ENCODE data around the gene BHLHA9. TPM values are rescaled to one million over a fixed set of nuclear protein-coding genes. Genes with fewer than 3 reads are reported as not detected.
A peak's percentile ranks its signal among the peaks of the same experiment; 100 is the strongest.

Gene BHLHA9
- total and polyA plus RNA-seq, 2 donors (not counting 3 experiments of a cell fraction or from before 2014, with no cell fraction given) = not detected

- Histone ChIP-seq H3K27ac (ENCODE audit: insufficient read depth, low read depth, low read length) (no peak overlapping the region), H3K27me3 (ENCODE audit: control insufficient read depth in 2 of 2, insufficient read depth in 2 of 2, low read length in 2 of 2) (peaks cover 11 to 16% of the 10 kb centered on the region in 2 experiments), H4K20me1 (replicated peaks; ENCODE audit: control insufficient read depth, extremely low read depth, insufficient read depth, low read length) (no peaks in the 10 kb centered on the region), H2AFZ (ENCODE audit: low read depth, low read length) (no peak overlapping the region), H3K4me2 (ENCODE audit: insufficient read depth, low read length) (no peak overlapping the region), H3K36me3 (ENCODE audit: control insufficient read depth in 2 of 2, extremely low read depth in 1 of 2, insufficient read depth in 2 of 2, low read length in 2 of 2) (no peaks in the 10 kb centered on the region), H3K4me1 (ENCODE audit: control insufficient read depth, extremely low read depth, insufficient read depth, low read length) (peaks cover 6% of the 10 kb centered on the region), H3K79me2 (ENCODE audit: control insufficient read depth, insufficient read depth, low read length) (no peaks in the 10 kb centered on the region), H3K9me1 (replicated peaks; ENCODE audit: control insufficient read depth, extremely low read depth, insufficient read depth, low read length) (no peaks in the 10 kb centered on the region), H3K9me3 (replicated peaks; ENCODE audit: control insufficient read depth, insufficient read depth, low read length) (no peaks in the 10 kb centered on the region), H3K9ac (replicated peaks; ENCODE audit: extremely low read depth, insufficient read depth, low read length) (no peak overlapping the region), H3K4me3 (replicated peaks in 1 of 3; ENCODE audit: insufficient read depth in 1 of 3, low read depth in 1 of 3, low read length in 3 of 3) (no peak overlapping the region)
- TF ChIP-seq MAX (IDR thresholded peaks at IDR 0.05; ENCODE audit: insufficient read depth, insufficient read length) (no peak), EZH2 (IDR thresholded peaks at IDR 0.05; ENCODE audit: borderline replicate concordance, low read depth, low read length, severe bottlenecking) (peak; percentile 75)
- dilution Hi-C loops (cut with MboI; ENCODE audit: extremely low pct_ligation_motif_present, low sequenced_read_pairs) = no loop called here
- intact Hi-C loops (cut with micrococcal nuclease) = no loop called here
- POLR2A ChIA-PET = no interaction called here
- CTCF ChIA-PET = no interaction called here
- FAIRE-seq = no peak
- DNase-seq (ENCODE audit: low read depth, low spot score) = no peak
- no TSS peak for BruUV-seq (replicated peaks)
Observed at GRCh38 chr17:1271030-1271423, 783 bp downstream of the BHLHA9 start.

GRCh38 chr17:1271441-1271840 lies 1.2 kb downstream of the BHLHA9 start:
- BruUV-seq (replicated peaks) = no TSS peak
- Histone ChIP-seq H3K9ac (replicated peaks; ENCODE audit: extremely low read depth, insufficient read depth, low read length) (no peak overlapping the region), H3K9me3 (replicated peaks; ENCODE audit: control insufficient read depth, insufficient read depth, low read length) (no peaks in the 10 kb centered on the region), H3K79me2 (ENCODE audit: control insufficient read depth, insufficient read depth, low read length) (no peaks in the 10 kb centered on the region), H3K4me3 (replicated peaks in 1 of 3; ENCODE audit: insufficient read depth in 1 of 3, low read depth in 1 of 3, low read length in 3 of 3) (no peak overlapping the region), H3K9me1 (replicated peaks; ENCODE audit: control insufficient read depth, extremely low read depth, insufficient read depth, low read length) (no peaks in the 10 kb centered on the region), H3K4me1 (ENCODE audit: control insufficient read depth, extremely low read depth, insufficient read depth, low read length) (peaks cover 6% of the 10 kb centered on the region), H2AFZ (ENCODE audit: low read depth, low read length) (no peak overlapping the region), H3K36me3 (ENCODE audit: control insufficient read depth in 2 of 2, extremely low read depth in 1 of 2, insufficient read depth in 2 of 2, low read length in 2 of 2) (no peaks in the 10 kb centered on the region), H3K27me3 (ENCODE audit: control insufficient read depth in 2 of 2, insufficient read depth in 2 of 2, low read length in 2 of 2) (peaks cover 11 to 16% of the 10 kb centered on the region in 2 experiments), H3K4me2 (ENCODE audit: insufficient read depth, low read length) (no peak overlapping the region), H4K20me1 (replicated peaks; ENCODE audit: control insufficient read depth, extremely low read depth, insufficient read depth, low read length) (no peaks in the 10 kb centered on the region), H3K27ac (ENCODE audit: insufficient read depth, low read depth, low read length) (no peak overlapping the region)
- FAIRE-seq (no peak), DNase-seq (ENCODE audit: low read depth, low spot score) (no peak)
- dilution Hi-C loops (cut with MboI; ENCODE audit: extremely low pct_ligation_motif_present, low sequenced_read_pairs) (no loop called here), intact Hi-C loops (cut with micrococcal nuclease) (no loop called here)
- TF ChIP-seq FOS (IDR thresholded peaks at IDR 0.05; ENCODE audit: borderline replicate concordance, insufficient read depth, low read length) = no peak
- TF ChIP-seq MYC (IDR thresholded peaks at IDR 0.05; ENCODE audit: low read depth, low read length) = no peak
- TF ChIP-seq CTCF (IDR thresholded peaks at IDR 0.05; ENCODE audit: extremely low read depth in 1 of 2, insufficient read depth in 1 of 2, low read depth in 1 of 2, low read length in 2 of 2) = no peak
- no peak for TF ChIP-seq MAX (IDR thresholded peaks at IDR 0.05; ENCODE audit: insufficient read depth, insufficient read length)
- TF ChIP-seq JUN (IDR thresholded peaks at IDR 0.05; ENCODE audit: borderline replicate concordance, insufficient read depth, insufficient read length, low read depth) = no peak
- no peak for TF ChIP-seq EZH2 (IDR thresholded peaks at IDR 0.05; ENCODE audit: borderline replicate concordance, low read depth, low read length, severe bottlenecking)
- no peak for TF ChIP-seq GATA2 (IDR thresholded peaks at IDR 0.05; ENCODE audit: insufficient read depth, insufficient read length, low read depth, low read length)
- no peak for TF ChIP-seq POLR2AphosphoS5 (IDR thresholded peaks at IDR 0.05; ENCODE audit: insufficient read depth, low read depth, low read length)
- TF ChIP-seq POLR2A (IDR thresholded peaks at IDR 0.05; ENCODE audit: low read depth, low read length) = no peak
- ChIA-PET POLR2A (no interaction called here), CTCF (no interaction called here)

All from endothelial cell of umbilical vein (primary cell).